Peyer's patch (tissue), 4 donors: Measurements from ENCODE around the gene NDUFAF8. TPM values are rescaled to one million over a fixed set of nuclear protein-coding genes. Genes with fewer than 3 reads are reported as not detected.

ENCODE experiments used
- DNase-seq, 3 donors: peaks; one replicate each; pipeline ENCODE4 v3.0.0-alpha.2; 2017 to 2019
- H3K27ac ChIP-seq, 4 donors: fragments of 200-600 bp; sonication (generic); one replicate each; pipeline ENCODE4 v1.5.1; 2016 to 2019
- H3K27me3 ChIP-seq, 2 donors: fragments of 200-600 bp; sonication (generic); one replicate each; pipeline ENCODE4 v1.5.1; 2019
- H3K36me3 ChIP-seq, 3 donors: fragments of 200-600 bp; sonication (generic); one replicate each; pipeline ENCODE4 v1.5.1; 2016 to 2019
- H3K4me1 ChIP-seq, 4 donors: fragments of 200-600 bp; sonication (generic); one replicate each; pipeline ENCODE4 v1.5.1; 2016 to 2019
- H3K4me3 ChIP-seq, 4 donors: fragments of 200-600 bp; sonication (generic); 1 replicate in 3 of 4; 2 replicates in 1 of 4; pipeline ENCODE4 v1.5.1; 2016 to 2019; ENCODE audit warnings: mild to moderate bottlenecking in 1 of 4
- H3K9me3 ChIP-seq, 4 donors: fragments of 200-600 bp; sonication (generic); one replicate each; pipeline ENCODE4 v1.5.1; 2016 to 2019; ENCODE audit warnings: mild to moderate bottlenecking in 1 of 4
- CTCF ChIP-seq, 6 experiments: fragments of 450-650 bp in 4 of 6; fragments of 200-600 bp in 2 of 6; sonication (generic) in 1 of 6; IDR thresholded peaks; one replicate each; pipeline ENCODE4 v1.5.1; 2017 to 2019; ENCODE audit warnings: antibody characterized with exemption in 6 of 6, mild to moderate bottlenecking in 3 of 6, moderate library complexity in 1 of 6
- POLR2A ChIP-seq, 2 donors: fragments of 450-650 bp; IDR thresholded peaks; one replicate each; pipeline ENCODE4 v1.5.1; 2017; ENCODE audit warnings: antibody characterized with exemption in 2 of 2, mild to moderate bottlenecking in 2 of 2, moderate library complexity in 2 of 2
- total RNA-seq, 4 donors: library from RNA; depleted of rRNA; stranded (reverse); fragments of >200 nt; gene quantifications; one replicate each; pipeline ENCODE4 v1.1.0, GENCODE V29; 2016

Gene NDUFAF8
- total RNA-seq, 4 donors from 2014 or later, result 17.8 to 62.7 (median 25.2) TPM

GRCh38 chr17:81247339-81247990 is 8.3 kb downstream of the NDUFAF8 start:
- Histone ChIP-seq H3K36me3 (peaks cover 0 to 10% (median 0%) of the 10 kb centered on the region in 3 donors), H3K9me3 (no peaks in the 10 kb centered on the region), H3K27me3 (no peaks in the 10 kb centered on the region), H3K4me3 (no peak overlapping the region), H3K4me1 (peaks cover 0 to 23% (median 3%) of the 10 kb centered on the region in 4 donors), H3K27ac (no peak overlapping the region)
- no peak for TF ChIP-seq CTCF (IDR thresholded peaks at IDR 0.05)
- no peak for TF ChIP-seq POLR2A (IDR thresholded peaks at IDR 0.05)
- DNase-seq, result no peak

- Histone ChIP-seq H3K9me3 (no peaks in the 10 kb centered on the region), H3K27me3 (no peaks in the 10 kb centered on the region), H3K27ac (no peak overlapping the region), H3K4me3 (no peak overlapping the region), H3K36me3 (peaks cover 0 to 16% (median 0%) of the 10 kb centered on the region in 3 donors), H3K4me1 (peaks cover 0 to 32% (median 3%) of the 10 kb centered on the region in 4 donors)
- DNase-seq, result no peak
- TF ChIP-seq POLR2A (IDR thresholded peaks at IDR 0.05) (no peak), CTCF (IDR thresholded peaks at IDR 0.05) (no peak)
Measured at GRCh38 chr17:81248649-81249048, 9.5 kb downstream of the NDUFAF8 start.

- H3K36me3 ChIP-seq, result peaks cover 0 to 16% (median 0%) of the 10 kb centered on the region in 3 donors
- H3K9me3 ChIP-seq, result no peaks in the 10 kb centered on the region
- no peak for DNase-seq
- peaks cover 0 to 32% (median 3%) of the 10 kb centered on the region in 4 donors for H3K4me1 ChIP-seq
- no peaks in the 10 kb centered on the region for H3K27me3 ChIP-seq
- no peak overlapping the region for H3K27ac ChIP-seq
- TF ChIP-seq POLR2A (IDR thresholded peaks at IDR 0.05) (no peak), CTCF (IDR thresholded peaks at IDR 0.05) (no peak)
- H3K4me3 ChIP-seq, result no peak overlapping the region
Measured at GRCh38 chr17:81249223-81250040, 10.3 kb downstream of the NDUFAF8 start.

GRCh38 chr17:81250286-81251093 is 11.4 kb downstream of the NDUFAF8 start:
- Histone ChIP-seq H3K27me3 (no peaks in the 10 kb centered on the region), H3K9me3 (no peaks in the 10 kb centered on the region), H3K4me1 (peaks cover 0 to 42% (median 3%) of the 10 kb centered on the region in 4 donors), H3K4me3 (no peak overlapping the region), H3K27ac (peak overlapping the region in 3 of 4 donors; percentile 5 to 73 (median 61)), H3K36me3 (peaks cover 0 to 16% (median 0%) of the 10 kb centered on the region in 3 donors)
- TF ChIP-seq POLR2A (IDR thresholded peaks at IDR 0.05) (no peak), CTCF (IDR thresholded peaks at IDR 0.05) (no peak)
- DNase-seq, result peak in 1 of 3 donors; percentile 67

- peaks cover 0 to 16% (median 0%) of the 10 kb centered on the region in 3 donors for H3K36me3 ChIP-seq
- H3K4me1 ChIP-seq, result peaks cover 0 to 49% (median 3%) of the 10 kb centered on the region in 4 donors
Measured at GRCh38 chr17:81251094-81251708, 12.1 kb downstream of the NDUFAF8 start.

More at GRCh38 chr17:81251094-81251708, 12.1 kb downstream of the NDUFAF8 start:
- peak overlapping the region in 3 of 4 donors; percentile 5 to 73 (median 61) for H3K27ac ChIP-seq
- H3K9me3 ChIP-seq, result no peaks in the 10 kb centered on the region
- H3K4me3 ChIP-seq, result no peak overlapping the region
- TF ChIP-seq CTCF (IDR thresholded peaks at IDR 0.05) (no peak), POLR2A (IDR thresholded peaks at IDR 0.05) (no peak)
- DNase-seq, result peak in 2 of 3 donors; percentile 64 to 87
- H3K27me3 ChIP-seq, result no peaks in the 10 kb centered on the region
